ENCODE data around the gene HYAL2.
A peak's percentile ranks its signal among the peaks of the same experiment; 100 is the strongest.

Gene HYAL2

GRCh38 chr3:50323614-50324199 lies 1.2 kb upstream of the HYAL2 start:
- TF ChIP-seq REST (IDR thresholded peaks at IDR 0.05; ENCODE audit: insufficient read depth in 1 of 2, low read depth in 2 of 2, low read length in 2 of 2) (no peak), SIN3A (IDR thresholded peaks at IDR 0.05; ENCODE audit: borderline replicate concordance, insufficient read depth, low read length) (no peak), FOXP2 (optimal IDR thresholded peaks at IDR 0.05; ENCODE audit: borderline replicate concordance, extremely low read depth, extremely low read length, insufficient read depth) (no peak)

GRCh38 chr3:50323092-50323600 lies 601 bp upstream of the HYAL2 start:
- TF ChIP-seq REST (IDR thresholded peaks at IDR 0.05; ENCODE audit: insufficient read depth in 1 of 2, low read depth in 2 of 2, low read length in 2 of 2), result no peak

GRCh38 chr3:50322115-50322385 lies 495 bp downstream of the HYAL2 start:
- no peak for TF ChIP-seq SIN3A (IDR thresholded peaks at IDR 0.05; ENCODE audit: borderline replicate concordance, insufficient read depth, low read length)
- no peak for TF ChIP-seq REST (IDR thresholded peaks at IDR 0.05; ENCODE audit: insufficient read depth in 1 of 2, low read depth in 2 of 2, low read length in 2 of 2)
- TF ChIP-seq POLR2AphosphoS5 (IDR thresholded peaks at IDR 0.05; ENCODE audit: low read depth, low read length), result no peak
- TF ChIP-seq FOXP2 (optimal IDR thresholded peaks at IDR 0.05; ENCODE audit: borderline replicate concordance, extremely low read depth, extremely low read length, insufficient read depth), result no peak
- no peak for TF ChIP-seq TAF1 (IDR thresholded peaks at IDR 0.05; ENCODE audit: borderline replicate concordance, insufficient read depth, low read length)

- TF ChIP-seq REST (IDR thresholded peaks at IDR 0.05; ENCODE audit: insufficient read depth in 1 of 2, low read depth in 2 of 2, low read length in 2 of 2) (no peak), POLR2AphosphoS5 (IDR thresholded peaks at IDR 0.05; ENCODE audit: low read depth, low read length) (0 out of 2 replicates have a peak, but pooled peaks have one; percentile 21)
These were observed 1.0 kb downstream of the HYAL2 start for GRCh38 chr3:50321336-50322114.

GRCh38 chr3:50320853-50321335 lies 1.7 kb downstream of the HYAL2 start:
- TF ChIP-seq TAF1 (IDR thresholded peaks at IDR 0.05; ENCODE audit: borderline replicate concordance, insufficient read depth, low read length) (no peak), POLR2AphosphoS5 (IDR thresholded peaks at IDR 0.05; ENCODE audit: low read depth, low read length) (no peak), SIN3A (IDR thresholded peaks at IDR 0.05; ENCODE audit: borderline replicate concordance, insufficient read depth, low read length) (no peak), FOXP2 (optimal IDR thresholded peaks at IDR 0.05; ENCODE audit: borderline replicate concordance, extremely low read depth, extremely low read length, insufficient read depth) (no peak), REST (IDR thresholded peaks at IDR 0.05; ENCODE audit: insufficient read depth in 1 of 2, low read depth in 2 of 2, low read length in 2 of 2) (no peak)
